DMS114 treated with DMSO at 0.1 percent for 48 hours (cell line): Measurements from ENCODE around the gene GAN.

Experiments
- DNase-seq: peaks from one replicate; lab custom pipeline; 2025; ENCODE audit not compliant: unreplicated experiment; lab: John Stamatoyannopoulos, UW

Gene GAN

GRCh38 chr16:81314603-81315270 lies at the start of gene GAN:
TSS of gene GAN (plus strand) at chr16:81314962. CDS start at chr16:81315114, 152 bp downstream.
- peak; percentile 91 for DNase-seq

- DNase-seq: no peak
Observed at GRCh38 chr16:81265052-81265451, 49.7 kb upstream of the GAN start.

GRCh38 chr16:81265658-81266451 lies 48.9 kb upstream of the GAN start:
- no peak for DNase-seq

- DNase-seq: no peak
Observed at GRCh38 chr16:81266680-81267095, 48.1 kb upstream of the GAN start.

- DNase-seq: no peak
Observed at GRCh38 chr16:81268509-81268908, 46.3 kb upstream of the GAN start.

- DNase-seq: no peak
Observed at GRCh38 chr16:81273223-81273950, 41.4 kb upstream of the GAN start.

GRCh38 chr16:81275064-81275532 lies 39.7 kb upstream of the GAN start:
- DNase-seq: no peak

GRCh38 chr16:81275795-81276194 lies 39.0 kb upstream of the GAN start:
- DNase-seq: no peak

- DNase-seq: no peak
Observed at GRCh38 chr16:81276323-81276722, 38.4 kb upstream of the GAN start.

- DNase-seq: no peak
Observed at GRCh38 chr16:81277541-81278080, 37.2 kb upstream of the GAN start.

GRCh38 chr16:81278526-81278925 lies 36.2 kb upstream of the GAN start:
- no peak for DNase-seq

GRCh38 chr16:81279392-81279791 lies 35.4 kb upstream of the GAN start:
- DNase-seq: no peak

- no peak for DNase-seq
Observed at GRCh38 chr16:81280393-81280792, 34.4 kb upstream of the GAN start.

GRCh38 chr16:81283044-81283443 lies 31.7 kb upstream of the GAN start:
- no peak for DNase-seq

- no peak for DNase-seq
Observed at GRCh38 chr16:81284995-81285600, 29.7 kb upstream of the GAN start.

GRCh38 chr16:81286190-81286589 lies 28.6 kb upstream of the GAN start:
- no peak for DNase-seq

GRCh38 chr16:81291117-81291516 lies 23.6 kb upstream of the GAN start:
- no peak for DNase-seq

GRCh38 chr16:81292936-81293335 lies 21.8 kb upstream of the GAN start:
- DNase-seq: no peak

GRCh38 chr16:81293909-81294802 lies 20.6 kb upstream of the GAN start:
- no peak for DNase-seq

GRCh38 chr16:81296631-81297030 lies 18.1 kb upstream of the GAN start:
- no peak for DNase-seq
